T1000 (cell line): ENCODE results near the gene CHD3.

Source experiments
- DNase-seq: peaks from one replicate; lab custom pipeline; 2025; ENCODE audit warnings: mixed read lengths; lab: John Stamatoyannopoulos, UW

The CHD3 gene

DNA sequence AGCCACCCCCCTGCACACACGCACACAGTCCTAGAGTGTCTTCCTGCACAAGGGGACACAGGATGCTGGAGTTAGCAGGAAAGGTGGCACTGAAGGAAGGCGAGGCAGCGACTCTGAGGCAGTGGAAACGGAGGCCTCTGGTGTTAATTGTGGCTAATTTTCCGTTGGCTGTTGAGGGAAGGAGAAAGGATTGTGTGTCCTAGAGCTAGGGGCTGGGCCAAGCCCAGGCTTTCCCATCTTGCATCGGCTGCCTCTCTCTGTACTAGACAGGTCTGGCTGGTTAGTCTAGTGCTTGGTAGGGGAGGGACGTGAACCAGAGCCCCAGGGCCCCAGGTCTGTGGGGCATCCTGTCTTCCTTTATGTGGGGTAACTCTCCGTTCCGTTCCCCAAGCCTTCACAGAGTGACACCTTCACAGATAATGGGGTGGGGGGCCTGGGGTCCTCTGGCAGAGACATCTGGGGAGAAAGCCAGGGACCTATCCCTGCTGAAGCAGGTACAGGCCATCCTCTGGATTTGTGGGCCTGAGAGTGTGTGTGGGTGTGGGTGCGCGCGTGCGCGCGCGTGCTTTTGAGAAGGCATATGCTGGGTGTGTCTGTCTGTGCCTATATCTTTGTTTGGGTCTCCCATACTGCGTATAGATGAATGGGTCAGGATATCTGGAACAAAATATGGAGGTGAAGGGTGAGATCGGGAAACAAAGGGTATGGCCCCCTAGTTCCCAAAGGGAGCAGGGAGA is at the start of gene CHD3:
Gene CHD3, plus strand, starts transcription at position 606 of the 737 bp plus-strand sequence. CDS start 212 bp downstream, outside the sequence.
- no peak for DNase-seq

DNA sequence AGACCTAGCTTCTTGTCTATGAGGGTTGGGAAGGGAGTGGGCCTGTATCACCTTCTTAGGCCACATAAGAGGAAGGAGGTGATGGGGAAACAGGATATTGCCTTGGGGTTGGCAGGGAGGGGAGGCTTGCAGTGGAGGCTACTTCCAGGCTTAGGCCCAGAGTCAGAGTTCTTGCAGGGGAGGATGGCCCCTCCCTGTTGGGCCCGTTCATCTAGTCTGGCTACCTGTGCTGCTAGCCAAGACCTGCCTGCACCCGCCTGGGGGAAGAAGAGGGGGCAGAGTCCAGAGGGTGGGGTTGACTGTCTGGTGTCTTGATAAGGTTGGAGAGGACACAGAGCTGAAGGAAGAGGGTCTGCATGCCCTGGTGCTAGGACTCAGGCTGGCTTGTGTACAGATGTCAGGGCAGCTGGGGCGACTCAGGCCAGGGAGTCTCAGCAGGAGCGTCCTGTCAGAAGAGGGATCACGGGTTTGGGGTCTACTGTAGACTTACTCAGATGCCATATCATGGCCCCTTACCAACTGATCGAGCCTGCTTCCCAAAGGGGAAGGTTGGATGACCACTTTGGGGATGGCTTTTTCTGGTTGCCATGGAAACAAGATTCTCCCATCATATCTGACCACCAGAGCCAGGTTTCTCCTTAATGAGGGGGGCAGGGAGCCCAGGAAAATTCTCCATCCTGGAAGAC is 49.3 kb upstream of the CHD3 start:
- no peak for DNase-seq

DNA sequence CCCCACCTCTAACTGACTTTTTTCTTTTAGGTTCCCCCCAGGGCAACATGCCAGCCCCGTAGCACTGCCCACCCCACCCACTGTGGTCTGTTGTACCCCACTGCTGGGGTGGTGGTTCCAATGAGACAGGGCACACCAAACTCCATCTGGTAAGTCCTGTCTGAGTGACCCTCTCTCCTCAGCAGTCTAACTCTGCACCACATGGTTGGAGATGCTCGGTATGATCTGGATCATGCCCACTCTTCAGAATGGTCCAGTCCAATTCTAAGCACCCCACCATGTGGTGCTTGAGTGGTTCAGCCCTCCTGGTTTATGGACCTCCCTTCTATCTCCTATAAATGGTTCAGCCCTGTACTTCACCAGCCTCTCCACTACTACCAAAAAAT is 48.7 kb upstream of the CHD3 start:
- no peak for DNase-seq

DNA sequence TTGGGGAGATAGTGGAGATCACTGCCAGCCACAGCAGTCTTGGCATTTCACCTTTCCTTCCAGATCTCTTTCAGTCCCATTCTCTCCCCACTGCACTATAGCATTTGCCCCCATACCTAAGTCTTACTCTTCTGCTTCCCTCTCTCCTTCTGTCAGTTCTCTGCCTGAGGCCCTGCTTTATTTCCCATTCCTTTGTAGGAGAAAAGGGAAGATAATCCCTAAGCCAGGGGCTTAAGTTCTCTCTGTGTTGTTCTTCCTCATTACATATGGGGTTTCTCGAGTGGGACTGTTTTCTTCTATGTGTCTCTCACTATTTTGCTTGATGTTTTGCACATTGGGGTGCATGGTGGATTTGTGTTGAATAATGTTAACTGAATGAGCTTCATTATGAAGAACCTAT is 48.1 kb upstream of the CHD3 start:
- no peak for DNase-seq

DNA sequence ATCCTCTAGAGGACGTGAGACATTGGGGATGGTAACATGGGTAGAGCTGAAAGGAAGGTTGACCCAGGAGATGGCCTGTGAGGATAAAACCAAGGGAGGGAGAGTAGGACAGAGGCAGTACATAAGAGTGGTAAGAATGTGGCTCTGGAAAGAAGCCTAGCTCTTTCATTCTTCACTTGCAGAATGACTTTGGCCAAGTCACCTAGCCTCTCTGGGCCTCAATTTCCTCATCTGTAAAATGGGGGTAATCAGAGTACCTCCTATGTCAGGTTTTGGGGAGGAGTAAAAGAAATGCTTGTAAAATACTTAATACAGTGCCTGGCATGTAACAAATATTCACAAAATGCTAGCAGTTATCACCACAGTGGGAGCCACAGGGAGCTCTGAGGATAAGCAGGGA is 47.7 kb upstream of the CHD3 start:
- DNase-seq: no peak

DNA sequence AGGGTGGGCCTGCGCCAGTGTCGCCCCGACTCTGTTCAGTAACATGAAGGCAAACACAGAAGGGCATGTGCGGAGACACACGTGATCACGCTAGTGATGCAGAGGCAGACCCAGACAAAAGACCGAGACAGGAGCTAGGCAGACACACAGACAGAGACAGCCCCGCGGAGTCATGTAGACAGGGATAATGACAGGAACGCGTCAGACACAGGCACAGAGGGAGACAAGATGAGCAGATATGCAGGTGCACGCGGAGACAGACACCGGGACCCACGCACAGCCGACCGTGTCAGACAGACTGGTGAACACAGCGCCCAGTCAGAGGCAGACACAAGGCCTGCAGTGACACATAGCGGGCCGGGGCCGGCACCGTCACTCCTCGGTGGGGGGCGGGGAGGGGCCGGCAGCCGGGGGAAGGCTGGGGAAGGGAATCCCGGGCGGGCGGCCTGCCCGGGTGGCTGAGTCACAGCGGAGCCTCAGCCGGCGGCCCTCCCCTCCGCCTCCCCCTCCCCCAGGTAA is 47.1 kb upstream of the CHD3 start:
- peak; percentile 86 for DNase-seq

DNA sequence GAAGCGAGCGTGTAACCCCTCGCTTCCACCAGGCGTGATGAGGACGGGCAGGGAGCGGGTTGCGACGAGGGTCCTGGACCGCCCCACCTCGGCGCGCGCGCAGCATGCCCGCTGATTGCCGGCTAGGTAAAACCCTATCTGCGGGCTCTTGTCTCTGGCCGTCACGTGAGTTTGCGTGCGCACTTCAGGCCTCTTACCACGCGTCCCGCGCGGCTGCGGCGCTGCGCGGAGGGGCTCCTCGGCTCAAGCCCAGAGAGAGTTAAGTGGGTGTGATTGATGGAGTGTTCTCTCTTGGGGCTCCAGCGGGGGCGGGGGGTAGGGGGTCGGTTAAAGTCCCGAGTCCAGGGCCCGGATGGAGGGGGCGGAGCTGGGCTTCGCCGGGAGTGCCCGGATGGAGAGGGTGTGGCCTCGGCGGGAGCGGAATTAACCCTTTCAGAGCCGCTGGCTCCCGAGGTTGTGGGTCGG is 46.6 kb upstream of the CHD3 start:
- DNase-seq: peak; percentile 86

DNA sequence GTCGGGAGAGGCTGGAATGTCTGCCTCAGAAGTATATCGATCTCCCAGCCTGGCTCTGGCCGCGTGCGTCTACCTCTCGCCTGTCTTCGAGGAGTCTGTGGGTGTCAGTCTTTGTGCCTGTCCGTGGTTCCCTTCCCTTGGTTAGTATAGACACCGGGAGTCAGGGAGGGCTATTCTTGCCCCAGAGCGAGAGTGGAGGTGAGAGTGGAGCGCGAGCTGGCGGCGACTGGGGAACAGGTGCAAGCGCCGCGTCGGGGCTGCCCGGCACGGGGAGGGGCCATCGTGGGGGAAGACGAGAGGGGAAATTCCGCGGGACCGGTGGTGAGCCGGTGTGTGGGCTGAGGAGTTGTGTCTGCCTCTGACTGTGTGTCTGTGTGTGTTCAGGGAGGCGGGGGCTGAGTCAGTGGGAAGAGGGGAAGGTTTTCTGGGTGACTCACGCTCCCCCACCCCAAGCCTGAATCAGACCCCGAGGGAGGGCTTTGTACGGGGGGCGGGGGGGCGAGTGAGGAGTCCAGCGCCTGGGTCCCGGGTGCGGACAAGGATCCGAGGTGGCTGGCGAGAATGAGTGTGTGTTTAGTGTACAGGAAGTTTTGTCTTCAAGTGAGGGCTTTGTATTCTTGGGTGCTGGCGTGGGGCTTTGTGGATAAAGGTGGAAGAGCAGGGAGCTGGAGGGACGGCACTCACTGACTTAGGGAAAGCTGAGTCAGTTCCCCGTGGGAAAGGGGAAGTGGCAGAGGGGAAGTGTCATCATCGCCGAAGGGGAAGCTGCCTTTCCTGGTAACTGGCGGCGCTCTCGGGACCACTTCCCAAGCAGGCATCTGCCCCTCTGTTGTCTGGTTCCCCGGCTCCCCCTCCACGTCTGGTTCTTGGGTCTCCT is 46.0 kb upstream of the CHD3 start:
- DNase-seq: peak; percentile 83

DNA sequence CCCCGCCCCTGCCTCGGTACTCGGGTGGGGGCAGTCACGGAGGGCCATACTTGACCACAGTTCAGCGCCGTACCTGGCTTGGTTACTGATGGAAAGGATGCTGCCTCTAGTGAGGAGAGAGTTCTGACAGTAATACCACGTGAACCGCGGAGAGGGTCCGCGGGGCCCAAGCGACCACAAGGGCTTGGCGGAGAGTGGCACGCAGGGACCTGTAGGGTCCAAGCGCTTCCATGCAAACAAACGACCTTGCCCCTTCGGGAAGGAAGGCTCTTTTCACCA is 45.4 kb upstream of the CHD3 start:
- DNase-seq: no peak

DNA sequence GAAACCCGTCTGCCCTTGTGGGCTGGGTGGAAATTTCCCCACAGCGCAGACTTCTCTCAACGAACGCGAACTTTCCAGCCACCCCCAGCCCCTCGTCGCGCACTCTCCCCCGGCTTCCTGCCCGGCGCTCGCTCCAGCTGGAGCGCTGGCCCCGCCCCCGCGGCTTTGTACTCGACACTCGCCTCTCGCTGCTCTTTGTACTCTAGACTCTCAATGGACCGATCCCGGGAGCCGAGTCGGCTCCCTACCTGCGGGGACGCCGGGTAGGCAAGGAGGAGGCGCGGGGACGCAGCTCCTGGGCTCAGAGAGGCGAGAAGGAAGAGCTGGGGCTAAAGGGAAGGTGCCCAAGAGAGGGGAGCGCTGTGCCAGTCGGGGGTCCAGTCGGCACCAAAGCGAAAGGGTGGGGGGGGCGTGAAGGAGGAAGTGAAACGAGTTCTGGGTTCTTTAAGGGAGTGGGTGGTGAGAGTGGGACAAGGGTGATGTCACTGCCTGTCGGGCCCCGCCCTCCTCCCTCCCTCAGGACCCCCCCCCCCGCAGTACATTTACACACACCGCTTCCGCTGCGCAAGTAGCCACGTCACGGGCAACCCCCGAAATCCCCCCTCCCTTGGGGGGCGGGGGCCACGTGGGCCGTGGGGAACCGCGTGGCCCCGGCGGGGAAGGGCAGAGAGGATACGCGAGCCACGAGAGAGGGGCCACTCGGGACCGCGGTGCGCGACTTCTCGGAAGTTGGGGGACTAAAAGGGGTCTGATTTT is 44.9 kb upstream of the CHD3 start:
- DNase-seq: peak; percentile 41

DNA sequence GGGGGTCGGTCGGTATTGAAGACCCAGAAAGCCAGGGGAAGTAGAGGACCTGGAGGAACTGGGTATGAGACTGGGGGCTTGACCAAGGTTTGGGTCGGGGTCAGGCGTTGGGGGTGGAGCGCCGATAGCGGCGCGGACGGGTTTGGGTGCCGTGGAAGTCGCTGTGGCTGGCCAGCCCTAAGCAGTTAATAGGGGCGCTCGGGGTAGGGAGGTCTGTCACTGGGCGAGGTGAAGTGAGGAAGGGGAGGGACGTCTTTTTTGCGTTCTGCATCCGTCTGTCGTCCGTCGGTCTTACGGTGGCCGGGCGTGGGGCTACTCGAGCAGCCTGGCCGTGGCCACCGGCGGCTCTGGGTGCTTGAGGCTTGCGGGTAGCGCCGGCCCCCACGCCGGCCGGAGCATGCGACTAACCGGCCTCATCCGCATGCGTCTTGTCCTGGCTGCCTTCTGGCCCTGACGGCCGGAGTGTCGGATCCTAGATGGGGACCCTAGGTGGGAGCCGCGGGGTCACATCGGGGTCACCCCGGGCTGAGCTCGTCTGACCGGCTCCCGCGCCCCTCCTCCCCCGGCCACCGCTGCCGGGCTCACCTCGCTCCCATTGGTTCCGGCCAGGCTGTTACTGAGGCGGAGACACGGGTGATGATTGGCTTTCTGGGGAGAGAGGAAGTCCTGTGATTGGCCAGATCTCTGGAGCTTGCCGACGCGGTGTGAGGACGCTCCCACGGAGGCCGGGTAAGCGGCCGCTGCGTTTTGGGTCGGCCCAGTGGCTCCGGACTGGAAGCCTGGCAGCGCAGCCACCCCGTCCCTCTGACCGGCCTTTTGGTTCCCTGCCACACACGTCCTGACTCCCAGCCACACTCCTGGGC is 44.1 kb upstream of the CHD3 start:
- DNase-seq: peak; percentile 88

DNA sequence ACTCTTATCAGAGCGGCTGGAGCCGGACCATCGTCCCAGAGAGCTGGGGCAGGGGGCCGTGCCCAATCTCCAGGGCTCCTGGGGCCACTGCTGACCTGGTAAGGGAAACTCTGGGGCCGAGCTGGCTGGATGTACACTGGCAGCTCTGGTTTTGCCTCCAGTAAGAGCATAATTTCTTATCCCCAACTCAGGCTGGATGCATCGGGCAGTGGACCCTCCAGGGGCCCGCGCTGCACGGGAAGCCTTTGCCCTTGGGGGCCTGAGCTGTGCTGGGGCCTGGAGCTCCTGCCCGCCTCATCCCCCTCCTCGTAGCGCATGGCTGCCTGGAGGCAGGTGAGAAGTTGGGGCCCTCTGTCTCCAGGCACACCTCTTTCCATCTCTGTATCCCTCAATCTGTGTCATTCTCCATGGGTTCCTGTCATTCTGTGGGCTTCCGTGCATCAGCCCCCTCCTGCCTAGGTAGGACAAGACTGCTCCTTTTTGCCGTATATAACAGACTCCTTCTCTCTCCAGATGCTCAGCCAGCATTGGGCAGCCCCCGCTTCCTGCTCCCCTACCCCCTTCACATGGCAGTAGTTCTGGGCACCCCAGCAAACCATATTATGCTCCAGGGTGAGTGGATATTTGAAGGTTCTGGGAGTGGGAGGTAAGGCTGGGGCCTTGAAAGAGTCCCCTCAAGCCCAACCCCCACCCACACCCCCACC is 43.1 kb upstream of the CHD3 start:
- DNase-seq: no peak

DNA sequence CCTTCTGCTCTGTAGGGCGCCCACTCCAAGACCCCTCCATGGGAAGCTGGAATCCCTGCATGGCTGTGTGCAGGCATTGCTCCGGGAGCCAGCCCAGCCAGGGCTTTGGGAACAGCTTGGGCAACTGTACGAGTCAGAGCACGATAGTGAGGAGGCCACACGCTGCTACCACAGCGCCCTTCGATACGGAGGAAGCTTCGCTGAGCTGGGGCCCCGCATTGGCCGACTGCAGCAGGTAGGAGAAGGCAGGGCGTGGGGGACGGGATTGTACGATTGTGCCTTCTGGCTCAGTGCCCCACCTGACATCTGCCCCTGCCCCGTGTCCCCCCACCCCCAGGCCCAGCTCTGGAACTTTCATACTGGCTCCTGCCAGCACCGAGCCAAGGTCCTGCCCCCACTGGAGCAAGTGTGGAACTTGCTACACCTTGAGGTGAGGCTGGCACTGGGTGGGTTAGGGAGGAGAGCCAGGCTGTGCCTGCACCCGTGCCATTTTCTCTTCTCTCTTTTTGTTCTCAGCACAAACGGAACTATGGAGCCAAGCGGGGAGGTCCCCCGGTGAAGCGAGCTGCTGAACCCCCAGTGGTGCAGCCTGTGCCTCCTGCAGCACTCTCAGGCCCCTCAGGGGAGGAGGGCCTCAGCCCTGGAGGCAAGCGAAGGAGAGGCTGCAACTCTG is 42.4 kb upstream of the CHD3 start:
- DNase-seq: no peak

DNA sequence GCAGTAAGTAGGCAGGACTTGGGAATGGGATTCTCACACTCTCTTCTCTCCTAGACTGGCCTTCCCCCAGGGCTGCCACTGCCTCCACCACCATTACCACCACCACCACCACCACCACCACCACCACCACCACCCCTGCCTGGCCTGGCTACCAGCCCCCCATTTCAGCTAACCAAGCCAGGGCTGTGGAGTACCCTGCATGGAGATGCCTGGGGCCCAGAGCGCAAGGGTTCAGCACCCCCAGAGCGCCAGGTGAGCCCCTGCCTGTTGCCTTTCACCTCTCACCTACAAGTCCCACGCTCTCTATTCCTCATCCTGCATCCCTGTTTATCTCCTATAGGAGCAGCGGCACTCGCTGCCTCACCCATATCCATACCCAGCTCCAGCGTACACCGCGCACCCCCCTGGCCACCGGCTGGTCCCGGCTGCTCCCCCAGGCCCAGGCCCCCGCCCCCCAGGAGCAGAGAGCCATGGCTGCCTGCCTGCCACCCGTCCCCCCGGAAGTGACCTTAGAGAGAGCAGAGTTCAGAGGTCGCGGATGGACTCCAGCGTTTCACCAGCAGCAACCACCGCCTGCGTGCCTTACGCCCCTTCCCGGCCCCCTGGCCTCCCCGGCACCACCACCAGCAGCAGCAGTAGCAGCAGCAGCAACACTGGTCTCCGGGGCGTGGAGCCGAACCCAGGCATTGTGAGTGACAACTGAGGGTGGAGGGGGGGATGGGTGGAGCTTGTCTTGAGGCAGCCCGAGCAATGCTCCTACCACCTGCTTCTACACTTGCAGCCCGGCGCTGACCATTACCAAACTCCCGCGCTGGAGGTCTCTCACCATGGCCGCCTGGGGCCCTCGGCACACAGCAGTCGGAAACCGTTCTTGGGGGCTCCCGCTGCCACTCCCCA is 41.6 kb upstream of the CHD3 start:
- DNase-seq: no peak

DNA sequence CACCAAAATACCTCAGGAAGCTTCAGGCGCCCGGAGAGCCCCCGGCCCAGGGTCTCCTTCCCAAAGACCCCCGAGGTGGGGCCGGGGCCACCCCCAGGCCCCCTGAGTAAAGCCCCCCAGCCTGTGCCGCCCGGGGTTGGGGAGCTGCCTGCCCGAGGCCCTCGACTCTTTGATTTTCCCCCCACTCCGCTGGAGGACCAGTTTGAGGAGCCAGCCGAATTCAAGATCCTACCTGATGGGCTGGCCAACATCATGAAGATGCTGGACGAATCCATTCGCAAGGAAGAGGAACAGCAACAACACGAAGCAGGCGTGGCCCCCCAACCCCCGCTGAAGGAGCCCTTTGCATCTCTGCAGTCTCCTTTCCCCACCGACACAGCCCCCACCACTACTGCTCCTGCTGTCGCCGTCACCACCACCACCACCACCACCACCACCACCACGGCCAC is 40.4 kb upstream of the CHD3 start:
- no peak for DNase-seq

DNA sequence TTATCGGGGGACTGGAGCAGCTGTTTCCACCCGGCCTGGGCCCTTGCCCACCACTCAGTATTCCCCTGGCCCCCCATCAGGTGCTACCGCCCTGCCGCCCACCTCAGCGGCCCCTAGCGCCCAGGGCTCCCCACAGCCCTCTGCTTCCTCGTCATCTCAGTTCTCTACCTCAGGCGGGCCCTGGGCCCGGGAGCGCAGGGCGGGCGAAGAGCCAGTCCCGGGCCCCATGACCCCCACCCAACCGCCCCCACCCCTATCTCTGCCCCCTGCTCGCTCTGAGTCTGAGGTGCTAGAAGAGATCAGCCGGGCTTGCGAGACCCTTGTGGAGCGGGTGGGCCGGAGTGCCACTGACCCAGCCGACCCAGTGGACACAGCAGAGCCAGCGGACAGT is 39.9 kb upstream of the CHD3 start:
- no peak for DNase-seq

DNA sequence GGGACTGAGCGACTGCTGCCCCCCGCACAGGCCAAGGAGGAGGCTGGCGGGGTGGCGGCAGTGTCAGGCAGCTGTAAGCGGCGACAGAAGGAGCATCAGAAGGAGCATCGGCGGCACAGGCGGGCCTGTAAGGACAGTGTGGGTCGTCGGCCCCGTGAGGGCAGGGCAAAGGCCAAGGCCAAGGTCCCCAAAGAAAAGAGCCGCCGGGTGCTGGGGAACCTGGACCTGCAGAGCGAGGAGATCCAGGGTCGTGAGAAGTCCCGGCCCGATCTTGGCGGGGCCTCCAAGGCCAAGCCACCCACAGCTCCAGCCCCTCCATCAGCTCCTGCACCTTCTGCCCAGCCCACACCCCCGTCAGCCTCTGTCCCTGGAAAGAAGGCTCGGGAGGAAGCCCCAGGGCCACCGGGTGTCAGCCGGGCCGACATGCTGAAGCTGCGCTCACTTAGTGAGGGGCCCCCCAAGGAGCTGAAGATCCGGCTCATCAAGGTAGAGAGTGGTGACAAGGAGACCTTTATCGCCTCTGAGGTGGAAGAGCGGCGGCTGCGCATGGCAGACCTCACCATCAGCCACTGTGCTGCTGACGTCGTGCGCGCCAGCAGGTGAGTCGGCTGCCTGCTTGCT is 39.3 kb upstream of the CHD3 start:
- no peak for DNase-seq
